Measurements from ENCODE around the gene U2AF2.

Gene U2AF2

DNA sequence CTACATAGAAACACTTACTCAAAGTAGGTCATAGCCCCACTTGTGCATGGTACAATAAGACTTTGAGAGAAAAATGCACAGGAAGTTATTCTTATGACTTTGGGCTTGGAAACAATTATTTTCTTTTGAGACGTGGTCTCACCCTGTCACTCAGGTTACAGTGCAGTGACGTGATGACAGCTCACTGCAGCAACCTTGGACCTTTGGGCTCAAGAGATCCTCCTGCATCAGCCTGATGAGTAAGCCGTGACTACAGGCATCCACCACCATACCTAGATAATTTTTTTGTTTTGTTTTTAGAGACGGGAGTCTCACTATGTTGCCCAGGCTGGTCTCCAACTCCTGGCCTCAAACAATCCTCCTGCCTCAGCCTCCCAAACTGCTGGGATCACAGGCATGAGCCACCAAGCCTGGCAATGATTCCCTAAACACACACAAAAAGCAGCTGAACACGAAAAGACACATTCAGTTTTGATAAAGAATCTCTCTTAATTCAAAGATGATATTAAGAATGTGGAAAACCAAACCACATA is 65.4 kb downstream of the U2AF2 start:
- DNase-seq = no peak

DNA sequence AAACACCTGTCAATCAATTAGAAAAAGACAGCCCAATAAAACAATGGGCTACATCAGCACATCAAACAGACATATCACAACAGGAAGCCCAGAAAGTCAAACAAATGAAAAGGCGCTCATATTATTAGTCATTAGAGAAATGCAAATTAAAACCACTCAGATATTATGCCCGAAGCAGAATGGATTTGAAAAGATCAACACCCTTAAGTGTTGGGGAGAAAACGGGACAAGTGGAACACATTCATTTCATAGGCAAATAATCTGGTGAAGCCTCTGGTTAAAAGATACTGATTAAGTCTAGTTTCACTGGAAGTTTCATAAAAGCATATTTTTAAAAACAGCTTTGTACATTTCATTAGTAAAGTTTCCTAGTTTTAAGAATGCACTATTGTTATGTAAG is 66.0 kb downstream of the U2AF2 start:
- no peak for DNase-seq

- no peak for DNase-seq
Observed at GRCh38 chr19:55723491-55723890, 68.7 kb downstream of the U2AF2 start.
